Lung (tissue), 12 donors: ENCODE results near the gene SP4. TPM values are rescaled to one million over a fixed set of nuclear protein-coding genes. Genes with fewer than 3 reads are reported as not detected.

ENCODE experiments used
- ATAC-seq: fragments of 200-7000 bp; cut with Tn5 transposase; one replicate; pipeline ENCODE4 v1.9.1; 2020; ENCODE audit warnings: moderate number of reproducible peaks; ENCODE audit not compliant: insufficient read depth, low FRiP score
- DNase-seq, 3 donors: peaks; one replicate each; pipeline ENCODE4 v3.0.0-alpha.2; 2013 to 2017
- H3K27ac ChIP-seq, 2 donors: one replicate each; pipeline ENCODE4 v1.5.1; 2013; ENCODE audit warnings: mild to moderate bottlenecking in 2 of 2, moderate library complexity in 2 of 2, control low read depth in 1 of 2, inconsistent platforms in 1 of 2, low read depth in 1 of 2, low read length in 1 of 2
- H3K27me3 ChIP-seq, 3 donors: one replicate each; pipeline ENCODE4 v1.5.1; 2013; ENCODE audit warnings: low read length in 2 of 3; ENCODE audit not compliant: control insufficient read depth in 3 of 3, insufficient read depth in 3 of 3
- H3K36me3 ChIP-seq, 4 donors: one replicate each; pipeline ENCODE4 v1.5.1; 2013; ENCODE audit warnings: low read length in 4 of 4, mild to moderate bottlenecking in 1 of 4, moderate library complexity in 1 of 4; ENCODE audit not compliant: control insufficient read depth in 4 of 4, insufficient read depth in 4 of 4
- H3K4me1 ChIP-seq, 5 donors: one replicate each; pipeline ENCODE4 v1.5.1; 2013; ENCODE audit warnings: low read length in 5 of 5, mild to moderate bottlenecking in 2 of 5, moderate library complexity in 1 of 5; ENCODE audit not compliant: control insufficient read depth in 5 of 5, insufficient read depth in 5 of 5
- H3K4me3 ChIP-seq: one replicate; pipeline ENCODE4 v1.5.1; 2013; ENCODE audit warnings: mild to moderate bottlenecking, control low read depth, moderate library complexity
- H3K9ac ChIP-seq, 2 donors: one replicate each; pipeline ENCODE4 v1.5.1; 2013; ENCODE audit warnings: low read length in 2 of 2, control low read depth in 1 of 2; ENCODE audit not compliant: insufficient read depth in 1 of 2
- H3K9me3 ChIP-seq, 4 donors: one replicate each; pipeline ENCODE4 v1.5.1; 2013; ENCODE audit warnings: low read length in 3 of 4, mild to moderate bottlenecking in 1 of 4, moderate library complexity in 1 of 4; ENCODE audit not compliant: control insufficient read depth in 4 of 4, insufficient read depth in 3 of 4
- WGBS, 2 donors: extraction: QIAGEN DNeasy Blood & Tissue Kit; methylation state at CpG; one replicate each; pipeline ENCODE4 v1.1.7; 2013; 5-methylcytosine and 5-hydroxymethylcytosine counted together
- polyA plus RNA-seq, 2 donors: library from polyadenylated mRNA; stranded (reverse); fragments of 200-250 nt; gene quantifications; one replicate each; pipeline ENCODE4 v1.2.1, GENCODE V29; 2013
- total RNA-seq, 2 donors: library from RNA; depleted of rRNA in 1 of 2; stranded (reverse); fragments of >200 nt in 1 of 2; gene quantifications; one replicate each; pipeline ENCODE4 v1.2.1, GENCODE V29; 2014 to 2021
- TF ChIP-seq, protein P1 (sequence below): IDR thresholded peaks from 2 replicates; pipeline ENCODE4 v1.5.1; 2012; ENCODE audit warnings: mild to moderate bottlenecking; ENCODE audit errors: control extremely low read depth, extremely low read depth
- donor health status: control.
- donor health status: control.
- donor health status: Bipolar disorder and iron deficiency.
- donor health status: healthy.
- donor health status: DM: yes; HTN: yes; CAD: no.

Gene SP4
- total and polyA plus RNA-seq, 4 donors = 1.5 to 16.6 (median 4.1) TPM

DNA sequence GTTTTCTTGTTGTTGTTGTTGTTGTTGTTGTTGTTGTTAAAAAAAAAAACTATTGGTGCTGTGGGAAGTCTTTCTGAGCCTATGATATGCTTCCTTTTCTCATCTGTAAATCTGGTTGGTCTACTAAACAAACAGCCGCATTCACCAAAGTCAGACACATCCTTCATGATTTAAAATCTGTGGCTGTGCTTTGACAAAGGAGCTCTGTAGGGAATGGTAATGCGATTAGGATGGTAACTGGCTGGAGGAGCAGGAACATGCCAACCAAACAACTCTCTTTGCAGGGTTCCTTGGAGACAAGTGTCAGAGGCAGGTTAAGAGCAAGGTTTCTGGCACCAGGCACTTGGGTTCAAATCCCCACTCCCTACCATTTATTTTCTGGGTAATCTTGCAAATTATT lies 14.9 kb upstream of the SP4 start:
- DNase-seq (no peak), ATAC-seq (no peak)
- Histone ChIP-seq H3K9me3 (no peaks in the 10 kb centered on the region), H3K36me3 (no peaks in the 10 kb centered on the region), H3K9ac (no peak overlapping the region), H3K27ac (no peak overlapping the region), H3K4me1 (peaks cover 0 to 2% (median 0%) of the 10 kb centered on the region in 5 donors), H3K27me3 (peaks cover 0 to 3% (median 0%) of the 10 kb centered on the region in 3 donors), H3K4me3 (no peak overlapping the region)
- TF ChIP-seq, protein P1, sequence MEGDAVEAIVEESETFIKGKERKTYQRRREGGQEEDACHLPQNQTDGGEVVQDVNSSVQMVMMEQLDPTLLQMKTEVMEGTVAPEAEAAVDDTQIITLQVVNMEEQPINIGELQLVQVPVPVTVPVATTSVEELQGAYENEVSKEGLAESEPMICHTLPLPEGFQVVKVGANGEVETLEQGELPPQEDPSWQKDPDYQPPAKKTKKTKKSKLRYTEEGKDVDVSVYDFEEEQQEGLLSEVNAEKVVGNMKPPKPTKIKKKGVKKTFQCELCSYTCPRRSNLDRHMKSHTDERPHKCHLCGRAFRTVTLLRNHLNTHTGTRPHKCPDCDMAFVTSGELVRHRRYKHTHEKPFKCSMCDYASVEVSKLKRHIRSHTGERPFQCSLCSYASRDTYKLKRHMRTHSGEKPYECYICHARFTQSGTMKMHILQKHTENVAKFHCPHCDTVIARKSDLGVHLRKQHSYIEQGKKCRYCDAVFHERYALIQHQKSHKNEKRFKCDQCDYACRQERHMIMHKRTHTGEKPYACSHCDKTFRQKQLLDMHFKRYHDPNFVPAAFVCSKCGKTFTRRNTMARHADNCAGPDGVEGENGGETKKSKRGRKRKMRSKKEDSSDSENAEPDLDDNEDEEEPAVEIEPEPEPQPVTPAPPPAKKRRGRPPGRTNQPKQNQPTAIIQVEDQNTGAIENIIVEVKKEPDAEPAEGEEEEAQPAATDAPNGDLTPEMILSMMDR = no peak
- 66 to 71% methylated on average over 2 of the region's 2 CpGs for WGBS, 2 donors

DNA sequence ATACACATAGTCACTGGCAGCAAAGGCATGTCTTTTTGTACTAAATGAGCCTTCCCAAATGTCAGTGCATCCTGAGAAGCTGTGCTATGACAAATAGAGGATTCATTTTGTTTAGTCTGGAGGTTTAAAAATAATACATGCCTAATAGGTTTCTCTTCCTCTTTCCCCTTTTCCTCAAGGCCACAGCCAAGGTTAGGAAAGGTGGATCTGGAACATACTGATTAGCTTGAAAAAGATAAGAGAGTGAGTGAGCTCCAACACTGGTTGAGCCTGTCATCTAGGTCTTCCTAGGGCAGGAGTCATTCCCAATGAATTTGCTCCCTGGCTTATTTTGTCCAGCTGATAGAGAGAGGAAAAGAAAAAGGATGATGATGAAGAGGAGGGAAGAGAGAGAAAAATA lies 14.4 kb upstream of the SP4 start:
- H3K9ac ChIP-seq = no peak overlapping the region
- peaks cover 0 to 3% (median 0%) of the 10 kb centered on the region in 3 donors for H3K27me3 ChIP-seq
- ATAC-seq (no peak), DNase-seq (no peak)
- TF ChIP-seq, protein P1 = no peak
- H3K9me3 ChIP-seq = no peaks in the 10 kb centered on the region
- H3K4me1 ChIP-seq = peaks cover 0 to 2% (median 0%) of the 10 kb centered on the region in 5 donors
- no peak overlapping the region for H3K27ac ChIP-seq
- H3K4me3 ChIP-seq = no peak overlapping the region
- H3K36me3 ChIP-seq = no peaks in the 10 kb centered on the region

DNA sequence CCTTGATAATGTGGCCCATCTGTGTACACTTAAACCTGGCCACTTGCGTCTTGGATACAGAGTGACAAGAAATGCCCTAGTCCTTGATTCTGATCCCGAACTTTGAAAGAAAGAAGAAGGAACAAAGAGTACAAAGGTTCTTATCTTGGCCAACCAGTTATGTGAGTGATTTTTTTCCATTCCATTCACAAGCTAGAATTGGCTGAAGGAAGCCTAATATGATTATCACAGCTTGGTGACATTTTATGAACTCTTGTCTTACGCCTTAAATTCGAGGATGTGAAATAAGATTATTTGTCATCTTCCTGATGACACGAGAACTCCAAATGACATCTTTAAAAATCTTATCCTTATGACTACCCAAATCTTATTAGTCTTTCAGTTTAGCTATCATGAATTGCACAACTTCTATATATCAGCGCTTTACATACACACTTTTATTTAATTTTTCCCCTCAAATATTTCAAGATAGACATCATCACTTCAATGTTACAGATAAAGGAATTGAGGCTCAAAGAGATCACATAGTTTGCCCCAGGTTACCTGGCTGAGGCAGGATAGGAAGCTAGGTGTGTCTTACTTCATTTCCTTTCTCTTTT lies 13.0 kb upstream of the SP4 start:
- WGBS, 2 donors = 89 to 93% methylated on average over 6 of the region's 6 CpGs
- no peak for ATAC-seq
- H3K4me1 ChIP-seq = peaks cover 0 to 2% (median 0%) of the 10 kb centered on the region in 5 donors
- no peak overlapping the region for H3K9ac ChIP-seq
- H3K27ac ChIP-seq = no peak overlapping the region
- no peak overlapping the region for H3K4me3 ChIP-seq
- H3K27me3 ChIP-seq = peaks cover 0 to 3% (median 0%) of the 10 kb centered on the region in 3 donors
- no peaks in the 10 kb centered on the region for H3K9me3 ChIP-seq
- no peak for DNase-seq
- H3K36me3 ChIP-seq = no peaks in the 10 kb centered on the region
- TF ChIP-seq, protein P1 = no peak

DNA sequence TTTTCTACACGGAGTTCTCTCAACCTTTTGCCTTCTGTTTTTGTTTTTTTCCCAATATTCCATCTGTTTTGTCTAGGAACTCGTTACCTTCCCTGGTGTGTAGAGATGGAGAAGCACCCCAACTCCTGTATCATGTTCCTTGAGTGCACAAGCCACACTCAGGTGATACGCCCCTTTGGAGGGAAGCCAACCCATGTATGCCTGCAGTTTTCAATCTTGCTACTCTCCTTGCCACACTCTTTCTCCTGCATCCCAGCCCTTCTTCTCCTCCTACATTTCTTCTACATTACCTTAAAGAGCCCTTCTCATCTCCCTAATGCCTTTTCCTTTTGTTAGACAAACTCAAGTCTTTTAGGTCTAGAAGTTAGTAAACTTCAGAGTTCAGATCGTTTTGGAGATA lies 10.2 kb upstream of the SP4 start:
- WGBS, 2 donors = 71 to 77% methylated on average over 4 of the region's 4 CpGs
- H3K27me3 ChIP-seq = peaks cover 0 to 3% (median 0%) of the 10 kb centered on the region in 3 donors
- H3K9ac ChIP-seq = no peak overlapping the region
- no peak overlapping the region for H3K4me3 ChIP-seq
- no peaks in the 10 kb centered on the region for H3K9me3 ChIP-seq
- no peaks in the 10 kb centered on the region for H3K36me3 ChIP-seq
- H3K27ac ChIP-seq = no peak overlapping the region
- DNase-seq = no peak
- TF ChIP-seq, protein P1 = no peak
- no peak for ATAC-seq
- H3K4me1 ChIP-seq = peaks cover 0 to 2% (median 0%) of the 10 kb centered on the region in 5 donors
